RPMI7951 (cell line): ENCODE measurements around the gene PCDH18. TPM values are rescaled to one million over a fixed set of nuclear protein-coding genes. Genes with fewer than 3 reads are reported as not detected.
"Not testable (repeated sequence)": the region's sequence is repeated elsewhere in the genome, so short reads cannot be mapped to it uniquely, and the experiment has no call there.

ENCODE experiments used
- DNase-seq: peaks from one replicate; pipeline ENCODE4 v3.0.0-alpha.2; 2012; ENCODE audit warnings: low read depth
- total RNA-seq: library from RNA; depleted of rRNA; stranded (reverse); fragments of >200 nt; shearing (Covaris generic); gene quantifications from 2 replicates; pipeline ENCODE4 v1.2.3, GENCODE V29; 2014; rRNA removed

Gene PCDH18, protein sequence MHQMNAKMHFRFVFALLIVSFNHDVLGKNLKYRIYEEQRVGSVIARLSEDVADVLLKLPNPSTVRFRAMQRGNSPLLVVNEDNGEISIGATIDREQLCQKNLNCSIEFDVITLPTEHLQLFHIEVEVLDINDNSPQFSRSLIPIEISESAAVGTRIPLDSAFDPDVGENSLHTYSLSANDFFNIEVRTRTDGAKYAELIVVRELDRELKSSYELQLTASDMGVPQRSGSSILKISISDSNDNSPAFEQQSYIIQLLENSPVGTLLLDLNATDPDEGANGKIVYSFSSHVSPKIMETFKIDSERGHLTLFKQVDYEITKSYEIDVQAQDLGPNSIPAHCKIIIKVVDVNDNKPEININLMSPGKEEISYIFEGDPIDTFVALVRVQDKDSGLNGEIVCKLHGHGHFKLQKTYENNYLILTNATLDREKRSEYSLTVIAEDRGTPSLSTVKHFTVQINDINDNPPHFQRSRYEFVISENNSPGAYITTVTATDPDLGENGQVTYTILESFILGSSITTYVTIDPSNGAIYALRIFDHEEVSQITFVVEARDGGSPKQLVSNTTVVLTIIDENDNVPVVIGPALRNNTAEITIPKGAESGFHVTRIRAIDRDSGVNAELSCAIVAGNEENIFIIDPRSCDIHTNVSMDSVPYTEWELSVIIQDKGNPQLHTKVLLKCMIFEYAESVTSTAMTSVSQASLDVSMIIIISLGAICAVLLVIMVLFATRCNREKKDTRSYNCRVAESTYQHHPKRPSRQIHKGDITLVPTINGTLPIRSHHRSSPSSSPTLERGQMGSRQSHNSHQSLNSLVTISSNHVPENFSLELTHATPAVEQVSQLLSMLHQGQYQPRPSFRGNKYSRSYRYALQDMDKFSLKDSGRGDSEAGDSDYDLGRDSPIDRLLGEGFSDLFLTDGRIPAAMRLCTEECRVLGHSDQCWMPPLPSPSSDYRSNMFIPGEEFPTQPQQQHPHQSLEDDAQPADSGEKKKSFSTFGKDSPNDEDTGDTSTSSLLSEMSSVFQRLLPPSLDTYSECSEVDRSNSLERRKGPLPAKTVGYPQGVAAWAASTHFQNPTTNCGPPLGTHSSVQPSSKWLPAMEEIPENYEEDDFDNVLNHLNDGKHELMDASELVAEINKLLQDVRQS
- total RNA-seq: 6.8 and 8.9 TPM in 2 replicates

DNA sequence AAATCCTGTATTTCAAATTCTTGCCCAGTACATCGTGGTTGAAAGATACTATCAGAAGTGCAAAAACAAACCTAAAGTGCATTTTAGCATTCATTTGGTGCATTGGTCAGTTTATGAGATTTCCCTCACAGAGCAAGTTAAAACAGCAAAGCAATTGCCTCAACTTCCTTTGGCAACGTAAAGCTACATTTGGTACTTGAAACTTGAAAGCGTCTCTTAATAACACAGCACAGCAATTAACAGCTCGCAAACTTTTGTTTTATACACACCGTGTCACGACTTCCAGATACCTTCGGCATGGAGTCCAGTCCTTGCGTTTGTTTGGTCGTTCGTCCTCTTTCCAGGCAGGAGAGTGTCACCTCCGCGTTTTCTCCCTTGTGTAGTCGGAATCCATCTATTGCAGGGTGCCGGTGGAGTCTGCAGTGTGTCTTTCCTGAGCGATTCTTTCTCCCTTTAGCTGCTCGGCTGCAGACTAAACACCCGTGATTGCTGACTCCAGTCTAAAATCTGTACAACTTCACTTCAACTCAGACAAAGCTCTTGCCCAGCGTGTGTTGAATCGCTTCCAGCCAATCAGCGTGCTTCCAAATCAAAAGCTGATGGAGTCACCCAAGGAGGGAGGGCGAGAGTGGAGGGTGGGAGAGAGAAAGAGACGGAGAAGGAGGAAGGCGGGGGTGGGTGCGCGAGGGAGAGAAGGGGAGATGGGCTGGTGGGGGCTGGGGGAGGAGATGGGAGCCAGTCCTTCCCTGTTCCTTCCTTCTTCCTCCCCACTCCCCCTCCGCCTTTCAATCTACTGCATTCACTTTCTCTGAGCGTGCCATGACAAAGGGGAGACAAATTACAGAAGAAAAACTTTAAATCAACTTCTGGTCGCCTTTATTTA is at the start of gene PCDH18:
Gene PCDH18, minus strand, starts transcription at position 509 of the 883 bp plus-strand sequence. Its CDS starts 406 bp downstream, at position 103.
- DNase-seq: peak; percentile 81

DNA sequence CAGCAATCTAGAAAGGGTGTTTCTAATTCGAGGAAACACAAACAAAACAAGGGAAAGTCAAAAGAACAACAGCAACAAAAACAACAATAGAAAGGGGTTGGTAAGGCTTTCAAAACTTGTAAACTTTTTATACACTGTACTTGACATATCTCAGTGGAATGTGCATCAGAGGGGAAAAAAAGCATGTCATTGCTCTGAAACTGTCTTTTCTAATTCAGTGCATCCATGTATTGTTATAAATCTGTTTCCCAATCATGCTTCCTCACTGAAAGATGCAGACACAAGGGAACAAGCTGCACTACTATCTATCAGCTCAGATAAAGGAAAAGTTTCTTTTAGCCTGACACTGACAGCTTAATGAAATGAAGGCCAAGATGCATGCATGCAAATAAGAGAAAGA is 44.2 kb upstream of the PCDH18 start:
- no peak for DNase-seq

DNA sequence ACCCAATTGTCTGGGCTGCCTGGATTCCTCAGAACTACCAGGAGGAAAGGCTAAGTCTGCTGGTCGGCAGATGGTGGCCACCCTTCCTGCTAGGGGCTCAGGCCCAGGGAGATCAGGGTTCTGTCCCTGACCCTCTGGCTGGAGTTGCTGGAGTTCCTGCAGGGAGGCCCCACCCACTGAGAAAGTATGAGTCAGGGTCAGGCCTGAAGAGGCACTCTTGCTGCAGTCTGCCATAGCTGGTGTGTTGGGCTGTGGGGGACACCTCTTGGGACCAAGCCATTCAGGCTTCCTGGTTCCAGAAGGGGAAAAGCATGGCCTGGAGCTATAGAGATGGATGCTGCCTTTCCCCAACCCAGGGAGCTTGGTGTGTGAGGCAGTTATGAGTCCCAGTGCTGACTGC is 40.4 kb upstream of the PCDH18 start:
- no peak for DNase-seq

DNA sequence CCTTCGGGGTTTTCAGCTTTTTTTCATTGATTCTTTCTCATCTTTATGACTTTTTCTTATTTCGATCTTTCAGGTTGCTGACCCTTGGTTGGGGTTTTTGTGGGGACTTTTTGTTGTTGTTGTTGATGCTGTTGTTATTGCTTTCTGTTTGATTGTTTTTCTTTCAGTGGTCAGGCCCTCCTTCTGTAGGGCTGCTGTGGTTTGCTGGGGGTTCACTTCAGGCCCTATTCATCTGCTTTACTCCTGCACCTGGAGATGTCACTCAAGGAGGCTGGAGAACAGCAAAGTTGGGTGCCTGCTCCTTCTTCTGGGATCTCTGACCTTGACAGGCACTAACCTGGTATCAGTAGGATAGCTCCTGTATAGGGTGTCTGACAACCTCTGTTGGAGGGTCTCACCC is 39.9 kb upstream of the PCDH18 start:
- no peak for DNase-seq

DNA sequence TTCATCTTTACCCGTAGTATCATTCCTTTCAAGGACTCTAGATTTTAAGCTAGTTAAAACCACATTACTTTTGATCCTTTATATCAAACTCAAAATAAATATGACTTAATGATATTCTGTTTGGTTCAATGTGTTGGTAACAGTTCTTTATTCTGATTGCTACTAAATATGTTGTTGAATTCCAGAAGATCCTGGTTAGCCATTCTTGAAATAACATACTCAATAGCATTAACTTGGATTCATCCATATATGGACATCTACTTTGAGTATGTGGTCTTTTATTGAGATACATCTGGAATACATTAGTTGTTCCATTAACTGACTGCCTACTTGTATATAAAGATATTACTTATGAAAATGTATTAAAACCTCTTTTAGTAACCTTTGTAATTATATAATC is 27.5 kb upstream of the PCDH18 start:
- DNase-seq: no peak

DNA sequence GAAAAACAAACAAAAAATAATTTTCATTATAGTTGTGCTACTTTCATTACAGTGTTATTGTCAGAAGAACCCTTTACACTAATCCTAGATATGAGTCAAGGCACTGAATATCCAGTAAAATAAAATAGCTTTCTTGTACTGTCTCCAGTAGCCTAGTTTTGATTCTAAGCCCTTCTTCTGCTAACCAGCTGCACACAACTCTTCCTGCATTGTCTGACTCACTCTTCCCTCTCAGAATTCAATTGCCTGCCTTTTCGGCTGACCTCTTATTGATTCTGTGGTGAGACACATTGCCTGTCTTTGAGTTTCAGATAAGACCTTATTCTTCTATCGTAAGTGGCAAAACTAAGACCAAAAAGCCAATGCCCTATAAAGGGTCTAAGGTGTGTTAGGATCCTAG is 26.7 kb upstream of the PCDH18 start:
- DNase-seq: peak; percentile 16

DNA sequence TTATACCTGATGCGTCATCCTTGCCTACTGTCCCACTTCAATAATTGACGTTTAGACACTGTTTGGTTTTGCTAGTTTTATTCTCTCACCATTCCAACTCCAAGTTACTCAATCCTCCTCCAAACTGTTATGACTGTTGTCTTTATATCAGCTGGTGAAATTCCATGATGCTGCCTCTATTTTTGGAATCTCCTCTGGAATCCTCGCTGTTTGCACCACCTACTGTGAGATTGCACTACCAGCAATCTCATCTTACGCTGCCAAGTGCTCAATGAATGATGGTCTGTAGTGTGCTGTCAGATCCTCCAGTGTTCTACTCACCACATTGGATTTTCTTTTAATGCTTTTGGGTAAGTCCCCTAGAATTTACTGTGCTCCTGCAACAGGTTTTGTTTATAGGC is 13.2 kb upstream of the PCDH18 start:
- peak; percentile 44 for DNase-seq

DNA sequence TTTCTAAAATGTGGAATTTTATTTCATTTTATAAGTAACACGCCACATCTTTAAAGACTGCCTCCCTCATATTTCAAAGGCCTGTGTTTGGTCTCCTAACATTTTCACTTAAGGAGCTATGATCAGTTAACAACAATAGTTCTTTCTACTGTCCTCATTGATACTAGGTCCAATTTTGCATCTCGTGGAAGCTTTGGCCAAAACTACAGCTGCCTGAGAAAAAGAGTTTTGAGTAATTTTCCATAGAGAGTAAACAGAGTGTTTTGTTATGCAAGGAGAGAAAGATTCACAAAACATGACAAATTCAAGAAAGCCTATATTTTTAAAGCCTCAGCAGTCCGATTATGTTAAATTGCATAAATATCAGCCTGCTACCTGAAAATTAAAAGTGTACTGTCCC is 11.4 kb upstream of the PCDH18 start:
- DNase-seq: no peak

DNA sequence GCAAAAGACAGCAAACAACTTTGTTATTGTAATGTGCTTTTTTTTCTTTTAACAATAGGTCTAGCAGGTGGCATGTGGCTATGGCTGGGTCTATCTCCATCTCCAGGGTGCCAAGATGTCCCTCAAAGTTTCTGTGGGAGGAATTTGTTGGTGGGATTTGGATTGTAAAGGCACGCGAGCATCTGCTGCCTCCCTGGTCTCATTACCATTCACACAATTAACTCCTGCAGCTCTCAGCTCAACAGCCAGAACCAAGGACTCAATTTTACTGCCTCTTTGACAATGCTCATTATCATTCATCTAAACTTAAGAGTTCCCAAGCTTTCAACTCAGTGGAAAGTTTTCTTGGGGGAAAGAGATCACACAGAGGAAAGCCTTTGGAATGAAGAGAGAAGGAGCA is 10.9 kb upstream of the PCDH18 start:
- DNase-seq: no peak

DNA sequence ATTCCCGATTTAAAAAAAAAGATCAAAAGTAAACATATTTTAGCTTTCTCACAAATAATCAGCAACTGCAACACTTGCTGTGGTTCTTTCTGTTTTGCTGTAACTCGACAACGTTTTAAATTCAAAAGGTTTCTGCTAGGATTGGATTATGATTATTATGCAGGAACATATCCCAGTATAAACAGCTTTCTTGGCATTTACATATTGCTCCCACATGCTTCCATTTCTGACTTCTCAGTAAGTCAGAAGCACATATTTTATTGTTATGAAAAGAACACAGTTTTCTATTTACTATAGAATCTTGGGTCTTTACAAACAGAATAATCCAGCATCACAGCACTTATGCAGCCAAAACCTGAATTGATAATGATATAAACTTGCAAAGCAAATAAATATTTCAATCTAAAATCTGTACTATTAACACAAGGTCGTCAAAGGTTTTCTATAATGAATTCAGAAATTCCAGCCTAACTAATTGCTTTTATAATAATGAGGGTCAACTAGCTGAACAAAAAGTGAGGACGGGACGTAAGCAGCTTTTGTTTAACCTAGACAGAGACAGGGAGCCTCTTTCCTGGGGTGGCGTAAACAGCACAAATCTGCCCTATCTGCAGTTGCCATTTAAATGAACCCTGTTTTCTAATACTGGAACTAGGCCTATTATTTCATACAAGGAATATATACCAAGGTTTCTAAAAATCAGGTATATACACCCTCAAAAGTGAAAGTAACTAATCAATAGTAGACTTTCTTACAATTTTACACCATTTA is 9.8 kb upstream of the PCDH18 start:
- no peak for DNase-seq

DNA sequence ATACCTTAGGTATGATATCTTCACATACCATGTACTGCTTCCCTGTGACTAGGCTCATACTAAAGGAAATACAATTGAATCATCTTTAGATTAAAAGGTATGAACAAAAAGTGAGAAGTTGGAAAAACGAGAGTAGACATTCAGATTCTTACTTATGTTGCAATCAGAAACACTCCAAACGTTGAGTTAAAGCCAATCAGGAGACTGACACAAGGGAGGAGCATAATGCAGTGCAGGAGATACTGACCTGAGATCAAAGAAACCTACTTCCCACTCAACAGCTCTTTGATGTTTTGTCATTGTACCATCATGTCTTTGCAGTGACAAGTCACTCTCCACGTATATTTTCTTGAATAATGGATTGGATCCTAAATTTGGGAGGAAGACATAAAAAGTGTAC is 8.9 kb upstream of the PCDH18 start:
- no peak for DNase-seq

DNA sequence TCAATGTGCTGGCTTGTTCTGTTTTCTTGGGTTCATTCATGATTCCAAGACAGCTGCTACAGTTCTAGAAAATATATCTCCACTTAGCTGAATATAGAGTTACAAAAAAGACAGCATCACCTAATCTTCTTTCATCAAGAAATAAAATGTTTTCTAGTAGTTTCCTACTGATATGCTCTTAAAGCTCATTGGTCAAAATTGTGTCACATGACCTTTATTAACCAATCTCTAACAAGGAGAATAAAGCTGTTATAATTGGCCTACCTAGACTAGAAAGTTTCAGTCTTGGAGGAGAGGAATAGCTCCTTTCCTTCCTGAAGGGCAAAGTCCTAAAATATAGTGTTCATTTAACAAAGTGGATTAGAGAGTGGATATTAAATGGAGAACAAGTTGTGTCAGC is 8.1 kb upstream of the PCDH18 start:
- DNase-seq: no peak

DNA sequence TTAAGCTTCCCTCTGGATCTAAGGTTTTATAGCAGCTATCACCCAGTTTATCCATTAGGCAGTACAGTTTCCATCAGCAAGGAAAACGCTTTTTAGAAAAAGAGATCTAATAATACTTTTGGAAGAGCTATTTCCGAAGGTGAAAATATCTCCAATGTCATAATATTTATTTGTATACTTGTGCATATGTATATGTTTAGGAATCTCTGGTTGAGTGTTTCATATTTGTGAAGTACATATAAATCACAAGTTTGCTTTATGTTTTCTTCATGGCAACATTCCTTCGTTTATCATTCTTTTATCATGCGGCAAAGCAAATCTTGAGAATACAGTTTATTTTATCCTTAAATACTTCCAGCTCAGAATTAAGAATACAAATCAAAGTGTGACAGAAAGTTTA is 6.2 kb upstream of the PCDH18 start:
- DNase-seq: no peak

DNA sequence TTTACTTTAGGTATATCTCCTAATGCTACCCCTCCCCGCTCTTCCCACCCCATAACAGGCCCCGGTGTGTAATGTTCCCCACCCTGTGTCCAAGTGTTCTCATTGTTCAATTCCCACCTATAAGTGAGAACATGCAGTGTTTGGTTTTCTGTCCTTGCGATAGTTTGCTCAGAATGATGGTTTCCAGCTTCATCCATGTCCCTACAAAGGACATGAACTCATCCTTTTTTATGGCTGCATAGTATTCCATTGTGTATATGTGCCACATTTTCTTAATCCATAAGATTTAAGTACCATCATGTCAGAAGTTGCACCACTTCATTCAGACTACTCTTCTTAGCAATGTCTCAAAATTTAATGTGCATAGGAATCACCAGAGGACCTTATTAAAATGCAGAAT is 5.5 kb upstream of the PCDH18 start:
- not testable (repeated sequence) for DNase-seq

DNA sequence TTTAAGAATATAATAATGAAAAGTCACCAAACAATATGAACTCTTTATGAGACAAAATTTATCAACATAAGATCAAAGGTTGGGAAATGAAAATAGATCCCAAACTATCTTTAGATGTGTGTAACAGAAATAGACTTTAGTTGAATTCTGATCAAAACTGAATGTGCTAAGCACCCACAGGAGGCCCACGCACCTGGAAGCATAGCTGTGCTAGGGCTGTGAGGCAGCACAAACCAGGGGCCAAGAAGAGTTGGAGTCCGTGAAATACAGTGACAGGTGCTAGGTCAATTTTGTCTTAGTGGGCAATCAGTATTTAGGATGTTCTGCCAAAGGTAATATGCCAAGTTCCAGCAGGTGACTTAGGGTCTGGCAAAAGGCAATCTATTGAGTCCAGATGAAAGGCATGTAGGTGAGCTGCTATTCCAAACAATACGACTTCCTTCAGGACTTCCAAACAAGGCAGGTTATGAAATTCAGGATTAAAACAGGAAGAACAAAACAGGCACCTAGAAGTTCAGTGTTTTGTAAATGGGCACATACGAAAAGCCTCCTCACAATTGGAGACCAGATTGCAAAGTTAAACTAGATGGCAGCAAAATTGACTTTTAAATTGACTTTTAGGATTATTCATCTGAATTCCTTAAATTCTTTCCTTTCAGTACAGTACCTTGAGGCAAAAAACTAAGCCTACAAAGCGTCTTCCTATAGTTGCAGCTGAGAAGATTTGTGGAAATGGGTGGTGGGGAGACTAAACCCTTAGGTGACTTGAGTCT is 4.7 kb upstream of the PCDH18 start:
- DNase-seq: peak; percentile 3

DNA sequence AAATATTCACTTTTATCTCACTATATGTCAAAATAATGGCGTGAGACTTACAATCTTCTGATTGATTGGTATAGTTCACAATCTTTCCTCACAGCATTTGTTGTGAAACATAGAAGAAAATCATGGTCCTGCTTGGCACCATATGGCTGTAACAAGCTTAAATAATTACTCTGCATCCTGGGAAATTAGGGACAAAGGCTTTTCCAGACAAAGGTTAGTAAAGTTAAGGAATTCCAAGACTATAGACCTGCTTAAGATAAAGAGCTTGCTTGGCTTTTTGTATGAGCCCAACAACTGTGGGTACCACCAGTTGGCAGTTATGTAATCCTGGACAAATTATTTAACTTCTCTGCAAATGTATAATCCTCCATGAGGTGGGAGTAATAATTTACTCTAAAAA is 3.4 kb upstream of the PCDH18 start:
- no peak for DNase-seq

DNA sequence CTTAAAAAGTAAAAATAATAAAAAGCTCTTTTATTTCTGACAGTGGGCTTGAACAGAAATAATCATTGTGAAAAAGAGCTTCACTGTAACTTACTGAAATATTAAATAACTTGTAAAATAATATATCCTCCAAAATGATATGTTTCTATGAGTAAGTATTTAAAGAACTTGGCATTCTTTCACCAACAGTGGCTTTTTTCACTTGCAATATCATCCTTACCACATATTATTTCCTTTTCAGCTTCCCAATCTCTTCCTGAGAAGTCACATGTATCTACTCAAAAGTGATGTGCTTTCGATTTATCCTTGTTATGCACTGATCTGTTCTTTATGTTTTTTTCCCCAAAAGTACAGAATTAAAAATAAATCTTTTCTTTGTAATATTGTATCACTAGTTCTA is 2.2 kb upstream of the PCDH18 start:
- DNase-seq: no peak

DNA sequence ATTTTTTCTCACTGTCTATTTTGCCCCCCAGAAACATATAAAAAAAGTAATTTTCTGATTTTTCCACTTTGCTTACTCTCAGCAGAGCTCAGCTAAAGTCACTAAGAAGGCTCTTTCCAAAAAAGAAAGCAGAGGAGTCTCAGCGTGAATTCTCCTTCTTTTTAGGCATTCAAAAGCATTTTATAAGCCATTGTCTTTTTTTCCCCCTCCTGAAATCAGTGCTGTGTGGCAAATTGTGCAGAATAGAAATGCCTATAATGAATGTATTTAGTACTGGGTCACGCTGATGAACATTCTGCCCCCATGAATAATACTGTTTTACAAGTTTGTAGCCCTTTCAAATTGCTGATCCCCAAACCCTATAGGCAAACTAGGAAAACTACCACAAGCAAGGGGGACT is 1.6 kb upstream of the PCDH18 start:
- no peak for DNase-seq

DNA sequence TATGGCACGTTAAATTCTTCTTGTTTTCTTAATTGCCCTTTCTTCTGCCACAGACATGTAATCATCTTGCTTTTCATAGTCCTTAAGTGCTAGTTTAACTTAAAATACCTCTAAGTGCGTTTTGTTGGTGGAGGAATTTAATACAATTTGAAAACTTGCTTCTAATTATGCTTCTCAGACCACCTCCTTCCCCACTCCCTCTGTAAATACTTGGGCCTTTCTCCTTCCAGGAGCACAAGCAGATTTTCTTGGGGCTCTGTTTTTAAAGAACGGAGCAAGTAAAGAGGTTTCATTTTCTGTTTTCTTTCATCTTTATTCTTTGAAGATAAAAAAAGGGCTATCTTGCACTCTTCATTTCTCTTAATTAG is 559 bp upstream of the PCDH18 start:
- no peak for DNase-seq
